Activated CD8-positive, alpha-beta memory T cell treated with anti-CD3 and anti-CD28 coated beads for 36 hours (primary cell): ENCODE results near the gene EYA2. TPM values are rescaled to one million over a fixed set of nuclear protein-coding genes. Genes with fewer than 3 reads are reported as not detected.
"Not testable (repeated sequence)": the region's sequence is repeated elsewhere in the genome, so short reads cannot be mapped to it uniquely, and the experiment has no call there.

ENCODE experiments used
- CTCF ChIA-PET: fragments of 350-600 bp; sonication (Branson Sonifier 250); formaldehyde crosslinking; loops from one replicate; lab custom pipeline; 2021; ENCODE audit warnings: antibody characterized with exemption; lab: Charles Lee
- POLR2A ChIA-PET: fragments of 350-600 bp; sonication (Branson Sonifier 250); formaldehyde crosslinking; loops from one replicate; lab custom pipeline; 2021; ENCODE audit warnings: antibody characterized with exemption; lab: Charles Lee
- total RNA-seq, 2 experiments: library from RNA; stranded (reverse); gene quantifications; one replicate each; pipeline ENCODE4 v1.2.3, GENCODE V29; 2021

EYA2 gene
- total RNA-seq, 2 experiments from 2014 or later, result not detected

GRCh38 chr20:47175493-47175892 lies 280.9 kb downstream of the EYA2 start:
- ChIA-PET CTCF (no interaction called here), POLR2A (no interaction called here)

- POLR2A ChIA-PET, result not testable (repeated sequence)
Measured at GRCh38 chr20:47176217-47176616, 281.6 kb downstream of the EYA2 start.

GRCh38 chr20:47178277-47178676 lies 283.6 kb downstream of the EYA2 start:
- ChIA-PET POLR2A (no interaction called here), CTCF (interaction anchor here (0.7 kb wide), 1 partner anchor 409 kb away, joined by 3 read pairs; no protein-coding TSS in a partner anchor)

More at GRCh38 chr20:47176217-47176616, 281.6 kb downstream of the EYA2 start:
- CTCF ChIA-PET, result not testable (repeated sequence)

- POLR2A ChIA-PET, result no interaction called here
- CTCF ChIA-PET, result interaction anchor here (0.6 to 0.7 kb wide), 2 partner anchors 206 to 410 kb away, joined by 3 read pairs; no protein-coding TSS in a partner anchor
Measured at GRCh38 chr20:47178851-47179250, 284.2 kb downstream of the EYA2 start.

- ChIA-PET CTCF (interaction anchor here (0.6 kb wide), 1 partner anchor 206 kb away, joined by 3 read pairs; no protein-coding TSS in a partner anchor), POLR2A (no interaction called here)
Measured at GRCh38 chr20:47179267-47179666, 284.6 kb downstream of the EYA2 start.

GRCh38 chr20:47181056-47181862 lies 286.6 kb downstream of the EYA2 start:
- POLR2A ChIA-PET, result no interaction called here
- CTCF ChIA-PET, result no interaction called here

- ChIA-PET POLR2A (no interaction called here), CTCF (no interaction called here)
Measured at GRCh38 chr20:47183367-47183766, 288.7 kb downstream of the EYA2 start.

- ChIA-PET CTCF (no interaction called here), POLR2A (no interaction called here)
Measured at GRCh38 chr20:47187450-47188195, 293.0 kb downstream of the EYA2 start.

GRCh38 chr20:47188540-47188939 lies 293.9 kb downstream of the EYA2 start:
- ChIA-PET POLR2A (no interaction called here), CTCF (no interaction called here)

GRCh38 chr20:47189060-47189459 lies 294.4 kb downstream of the EYA2 start:
- ChIA-PET CTCF (no interaction called here), POLR2A (no interaction called here)

GRCh38 chr20:47191074-47191673 lies 296.5 kb downstream of the EYA2 start:
- CTCF ChIA-PET, result interaction anchor here (1.0 kb wide), 2 partner anchors 32 to 193 kb away, joined by 3 to 4 read pairs; no protein-coding TSS in a partner anchor
- POLR2A ChIA-PET, result no interaction called here

GRCh38 chr20:47191956-47192355 lies 297.3 kb downstream of the EYA2 start:
- ChIA-PET POLR2A (no interaction called here), CTCF (interaction anchor here (0.8 to 1.0 kb wide), 3 partner anchors 31 to 408 kb away, joined by 3 to 4 read pairs (median 3); no protein-coding TSS in a partner anchor)

- ChIA-PET POLR2A (no interaction called here), CTCF (no interaction called here)
Measured at GRCh38 chr20:47195573-47195972, 300.9 kb downstream of the EYA2 start.

- CTCF ChIA-PET, result interaction anchor here (0.6 to 4.5 kb wide), 6 partner anchors 9 to 1573 kb away, joined by 3 to 43 read pairs (median 5); no protein-coding TSS in a partner anchor
- POLR2A ChIA-PET, result no interaction called here
Measured at GRCh38 chr20:47196091-47197081, 301.7 kb downstream of the EYA2 start.

GRCh38 chr20:47198254-47198671 lies 303.6 kb downstream of the EYA2 start:
- ChIA-PET CTCF (interaction anchor here (1.3 to 4.5 kb wide), 3 partner anchors 23 to 185 kb away, joined by 3 to 43 read pairs (median 4); no protein-coding TSS in a partner anchor), POLR2A (interaction anchor here (0.6 kb wide), 1 partner anchor 434 kb away, joined by 5 read pairs; no protein-coding TSS in a partner anchor)

GRCh38 chr20:47198996-47199552 lies 304.4 kb downstream of the EYA2 start:
- ChIA-PET CTCF (interaction anchor here (0.7 to 4.5 kb wide), 3 partner anchors 74 to 184 kb away, joined by 3 to 43 read pairs (median 4); no protein-coding TSS in a partner anchor), POLR2A (interaction anchor here (0.6 kb wide), 1 partner anchor 433 kb away, joined by 5 read pairs; no protein-coding TSS in a partner anchor)

- CTCF ChIA-PET, result interaction anchor here (0.7 kb wide), 2 partner anchors 183 to 437 kb away, joined by 3 to 4 read pairs; no protein-coding TSS in a partner anchor
- POLR2A ChIA-PET, result interaction anchor here (0.7 kb wide), 1 partner anchor 238 kb away, joined by 4 read pairs; no protein-coding TSS in a partner anchor
Measured at GRCh38 chr20:47201074-47201730, 306.6 kb downstream of the EYA2 start.
